ENCODE results near the gene ARNT2.
A peak's percentile ranks its signal among the peaks of the same experiment; 100 is the strongest.

ARNT2 gene

DNA sequence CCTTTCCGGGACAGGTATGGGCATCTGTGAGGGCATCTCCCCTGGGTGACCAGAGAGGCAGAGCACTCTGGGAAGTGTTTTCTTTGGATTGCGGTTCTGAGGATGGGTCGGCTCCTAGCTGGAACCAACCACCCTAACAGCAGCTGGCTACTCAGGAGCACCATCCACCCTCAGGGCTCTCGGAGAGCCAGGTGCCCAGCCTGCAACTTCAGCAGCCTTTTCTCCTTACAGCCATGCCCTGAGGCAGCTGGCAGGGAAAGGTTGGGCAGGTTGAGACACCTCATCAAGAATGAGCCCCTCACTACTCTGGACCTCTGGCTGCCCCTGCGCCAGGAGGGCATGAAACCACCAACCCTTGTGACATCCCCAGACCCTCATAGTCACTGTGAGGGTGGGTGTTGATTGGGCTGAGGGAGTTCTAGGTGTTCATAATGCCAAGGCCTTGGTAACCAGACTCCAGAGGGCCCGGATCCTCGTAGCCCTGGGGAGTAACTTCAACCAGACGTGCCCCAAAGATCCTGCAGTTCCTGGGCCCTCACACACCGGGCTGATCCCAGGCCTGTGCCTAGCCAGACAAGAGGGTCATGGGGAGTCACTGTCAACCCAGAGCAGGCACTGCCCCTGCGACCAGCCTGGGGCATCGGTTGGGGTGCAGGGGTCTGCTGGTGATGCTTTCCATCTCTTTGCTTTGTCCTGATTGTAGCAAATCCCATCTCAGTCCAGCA is 176.5 kb downstream of the ARNT2 start:
- H4K8ac ChIP-seq (ENCODE audit: low read length), result no peak overlapping the region
- H3K4ac ChIP-seq (ENCODE audit: low read depth in 1 of 2, low read length in 2 of 2), result no peak overlapping the region
- no peak overlapping the region for H3K18ac ChIP-seq (ENCODE audit: low read depth in 1 of 2, low read length in 2 of 2)
- no peak overlapping the region for H2BK12ac ChIP-seq (ENCODE audit: low read length in 2 of 2)
- DNase-seq, result no peak
- H2BK120ac ChIP-seq (ENCODE audit: low read depth, low read length), result no peak overlapping the region
- no peak overlapping the region for H3K14ac ChIP-seq (ENCODE audit: low read length in 2 of 2)
- H2BK5ac ChIP-seq (ENCODE audit: low read depth, low read length, poor library complexity, severe bottlenecking), result no peak overlapping the region
- peaks cover 59 to 64% of the 10 kb centered on the region in 2 experiments for H3K36me3 ChIP-seq (ENCODE audit: control insufficient read depth in 1 of 2, insufficient read depth in 2 of 2, low read depth in 1 of 2, low read length in 2 of 2)
- no peaks in the 10 kb centered on the region for H3K27me3 ChIP-seq (ENCODE audit: control insufficient read depth in 1 of 2, insufficient read depth in 1 of 2, low read length in 2 of 2)
- no peak overlapping the region for H2AFZ ChIP-seq (ENCODE audit: low read depth, low read length)
- H3K79me1 ChIP-seq (replicated peaks; ENCODE audit: low read length, poor library complexity, severe bottlenecking), result no peaks in the 10 kb centered on the region
- H3K27ac ChIP-seq (ENCODE audit: low read length, poor library complexity, severe bottlenecking), result no peak overlapping the region
- H3K23ac ChIP-seq (ENCODE audit: low read length in 2 of 2), result no peak overlapping the region
- H2BK15ac ChIP-seq (ENCODE audit: low read depth, poor library complexity, severe bottlenecking), result no peak overlapping the region
- no peak overlapping the region for H4K91ac ChIP-seq (ENCODE audit: low read length)
- H3K4me3 ChIP-seq (ENCODE audit: insufficient read depth in 1 of 2, low read depth in 1 of 2, low read length in 2 of 2), result no peak overlapping the region
- H2AK5ac ChIP-seq (ENCODE audit: low read length, severe bottlenecking), result no peak overlapping the region
- 97% methylated on average over 9 of the region's 11 CpGs for WGBS
- no peaks in the 10 kb centered on the region for H3K9me3 ChIP-seq (ENCODE audit: control insufficient read depth, low read length)
- no peak overlapping the region for H3K9ac ChIP-seq (ENCODE audit: low read length)
- H3K4me2 ChIP-seq (ENCODE audit: low read length, poor library complexity, severe bottlenecking), result no peak overlapping the region
- peaks cover 22% of the 10 kb centered on the region for H3K4me1 ChIP-seq (ENCODE audit: control insufficient read depth, insufficient read depth, low read depth, low read length)

DNA sequence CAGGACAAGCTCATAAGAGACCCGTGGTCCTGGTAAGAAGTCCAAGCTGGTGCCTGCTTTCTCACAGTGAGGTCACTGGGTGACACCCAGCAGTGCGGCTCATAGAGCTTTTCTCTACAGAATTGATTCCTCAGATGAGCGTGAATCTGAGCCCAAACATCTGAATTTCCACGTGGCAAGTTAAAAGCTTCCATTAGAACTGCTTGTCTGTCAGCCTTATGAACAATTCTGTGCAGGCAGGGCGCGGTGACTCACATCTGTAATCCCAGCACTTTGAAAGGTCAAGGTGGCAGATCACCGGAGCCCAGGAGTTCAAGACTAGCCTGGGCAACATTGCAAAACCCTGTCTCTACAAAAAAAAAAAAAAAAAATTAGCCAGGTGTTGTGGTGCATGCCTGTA is 177.8 kb downstream of the ARNT2 start:
- peak; percentile 60 for DNase-seq
- no peak overlapping the region for H3K4me2 ChIP-seq (ENCODE audit: low read length, poor library complexity, severe bottlenecking)
- 76% methylated on average over 6 of the region's 7 CpGs for WGBS

DNA sequence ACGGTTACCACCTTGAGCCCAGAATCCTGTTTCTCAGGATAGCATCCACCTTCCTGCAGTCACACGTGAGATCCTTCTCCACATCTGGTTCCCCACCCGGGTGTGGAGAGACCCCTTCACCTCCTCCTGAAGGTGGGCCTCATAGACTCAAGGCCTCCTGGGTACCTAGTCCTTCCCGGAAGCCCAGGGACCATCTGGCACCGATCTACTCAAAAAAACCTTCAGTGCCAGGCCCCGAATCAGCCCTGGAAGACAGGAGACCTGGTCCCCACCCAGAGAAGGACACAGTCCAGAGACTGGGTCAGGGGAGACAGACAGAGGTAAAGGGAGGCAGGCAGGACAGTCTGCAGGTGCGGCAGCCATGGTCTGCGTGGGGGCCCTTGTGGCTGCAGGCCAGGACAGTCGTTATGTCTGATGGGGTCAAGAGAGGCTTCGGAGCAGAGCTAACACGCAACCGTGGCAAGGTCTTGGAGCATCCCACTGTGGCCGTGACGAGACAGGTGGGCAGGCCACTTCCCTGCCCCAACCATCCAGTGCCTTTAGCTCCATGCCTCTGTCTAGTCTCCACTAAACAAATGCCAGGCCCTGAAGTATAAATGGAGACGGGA is 178.7 kb downstream of the ARNT2 start:
- Histone ChIP-seq H3K23ac (ENCODE audit: low read length in 2 of 2) (no peak overlapping the region), H2AK5ac (ENCODE audit: low read length, severe bottlenecking) (no peak overlapping the region), H2BK5ac (ENCODE audit: low read depth, low read length, poor library complexity, severe bottlenecking) (no peak overlapping the region), H3K4me3 (ENCODE audit: insufficient read depth in 1 of 2, low read depth in 1 of 2, low read length in 2 of 2) (no peak overlapping the region), H3K14ac (ENCODE audit: low read length in 2 of 2) (peak overlapping the region in 1 of 2 experiments; percentile 41), H3K18ac (ENCODE audit: low read depth in 1 of 2, low read length in 2 of 2) (no peak overlapping the region), H3K9me3 (ENCODE audit: control insufficient read depth, low read length) (no peaks in the 10 kb centered on the region), H3K36me3 (ENCODE audit: control insufficient read depth in 1 of 2, insufficient read depth in 2 of 2, low read depth in 1 of 2, low read length in 2 of 2) (peaks cover 51 to 52% of the 10 kb centered on the region in 2 experiments), H3K4me2 (ENCODE audit: low read length, poor library complexity, severe bottlenecking) (no peak overlapping the region), H2AFZ (ENCODE audit: low read depth, low read length) (no peak overlapping the region), H4K8ac (ENCODE audit: low read length) (no peak overlapping the region), H4K91ac (ENCODE audit: low read length) (no peak overlapping the region), H2BK120ac (ENCODE audit: low read depth, low read length) (no peak overlapping the region), H3K9ac (ENCODE audit: low read length) (no peak overlapping the region), H3K4ac (ENCODE audit: low read depth in 1 of 2, low read length in 2 of 2) (no peak overlapping the region), H2BK12ac (ENCODE audit: low read length in 2 of 2) (no peak overlapping the region), H3K4me1 (ENCODE audit: control insufficient read depth, insufficient read depth, low read depth, low read length) (peaks cover 21% of the 10 kb centered on the region), H3K79me1 (replicated peaks; ENCODE audit: low read length, poor library complexity, severe bottlenecking) (no peaks in the 10 kb centered on the region), H2BK15ac (ENCODE audit: low read depth, poor library complexity, severe bottlenecking) (no peak overlapping the region), H3K27me3 (ENCODE audit: control insufficient read depth in 1 of 2, insufficient read depth in 1 of 2, low read length in 2 of 2) (no peaks in the 10 kb centered on the region), H3K27ac (ENCODE audit: low read length, poor library complexity, severe bottlenecking) (no peak overlapping the region)
- 97% methylated on average over 15 of the region's 15 CpGs for WGBS
- no peak for DNase-seq

More for the DNA sequence above, 177.8 kb downstream of the ARNT2 start:
- no peak overlapping the region for H2BK120ac ChIP-seq (ENCODE audit: low read depth, low read length)
- H2BK5ac ChIP-seq (ENCODE audit: low read depth, low read length, poor library complexity, severe bottlenecking), result no peak overlapping the region
- no peak overlapping the region for H4K8ac ChIP-seq (ENCODE audit: low read length)
- H3K9ac ChIP-seq (ENCODE audit: low read length), result peak overlapping the region; percentile 26
- peaks cover 53 to 61% of the 10 kb centered on the region in 2 experiments for H3K36me3 ChIP-seq (ENCODE audit: control insufficient read depth in 1 of 2, insufficient read depth in 2 of 2, low read depth in 1 of 2, low read length in 2 of 2)
- no peaks in the 10 kb centered on the region for H3K9me3 ChIP-seq (ENCODE audit: control insufficient read depth, low read length)
- H2BK15ac ChIP-seq (ENCODE audit: low read depth, poor library complexity, severe bottlenecking), result no peak overlapping the region
- no peaks in the 10 kb centered on the region for H3K79me1 ChIP-seq (replicated peaks; ENCODE audit: low read length, poor library complexity, severe bottlenecking)
- H3K27me3 ChIP-seq (ENCODE audit: control insufficient read depth in 1 of 2, insufficient read depth in 1 of 2, low read length in 2 of 2), result no peaks in the 10 kb centered on the region
- H3K4me1 ChIP-seq (ENCODE audit: control insufficient read depth, insufficient read depth, low read depth, low read length), result peaks cover 22% of the 10 kb centered on the region
- no peak overlapping the region for H2AK5ac ChIP-seq (ENCODE audit: low read length, severe bottlenecking)
- H2AFZ ChIP-seq (ENCODE audit: low read depth, low read length), result no peak overlapping the region
- H3K14ac ChIP-seq (ENCODE audit: low read length in 2 of 2), result no peak overlapping the region
- H4K91ac ChIP-seq (ENCODE audit: low read length), result no peak overlapping the region
- H3K4me3 ChIP-seq (ENCODE audit: insufficient read depth in 1 of 2, low read depth in 1 of 2, low read length in 2 of 2), result no peak overlapping the region
- no peak overlapping the region for H2BK12ac ChIP-seq (ENCODE audit: low read length in 2 of 2)
- no peak overlapping the region for H3K23ac ChIP-seq (ENCODE audit: low read length in 2 of 2)
- H3K4ac ChIP-seq (ENCODE audit: low read depth in 1 of 2, low read length in 2 of 2), result no peak overlapping the region
- no peak overlapping the region for H3K18ac ChIP-seq (ENCODE audit: low read depth in 1 of 2, low read length in 2 of 2)
- H3K27ac ChIP-seq (ENCODE audit: low read length, poor library complexity, severe bottlenecking), result no peak overlapping the region

DNA sequence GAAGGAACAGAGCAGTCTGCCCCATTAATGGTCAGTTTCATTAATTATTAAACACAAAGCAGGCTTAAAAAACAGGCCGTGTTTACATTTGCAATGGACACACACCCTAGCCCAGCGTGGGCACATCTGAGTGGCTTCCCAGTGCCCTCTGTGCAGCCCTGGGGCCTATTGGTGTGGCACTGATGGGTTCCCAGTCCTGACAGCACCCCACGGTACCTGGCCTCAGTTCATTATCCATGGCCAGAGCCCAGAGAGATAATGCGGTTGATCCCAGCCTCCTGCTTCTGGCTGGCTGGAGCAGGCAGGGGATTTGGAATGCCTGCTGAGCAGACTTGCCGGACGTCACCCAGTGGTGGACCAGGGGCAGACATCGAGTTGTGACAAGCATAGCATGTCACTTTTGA is 180.4 kb downstream of the ARNT2 start:
- no peak overlapping the region for H2BK15ac ChIP-seq (ENCODE audit: low read depth, poor library complexity, severe bottlenecking)
- H2BK12ac ChIP-seq (ENCODE audit: low read length in 2 of 2), result no peak overlapping the region
- no peaks in the 10 kb centered on the region for H3K79me1 ChIP-seq (replicated peaks; ENCODE audit: low read length, poor library complexity, severe bottlenecking)
- H3K23ac ChIP-seq (ENCODE audit: low read length in 2 of 2), result no peak overlapping the region
- no peak overlapping the region for H3K9ac ChIP-seq (ENCODE audit: low read length)
- H3K14ac ChIP-seq (ENCODE audit: low read length in 2 of 2), result peak overlapping the region in 1 of 2 experiments; percentile 53
- no peak overlapping the region for H3K4ac ChIP-seq (ENCODE audit: low read depth in 1 of 2, low read length in 2 of 2)
- H2BK120ac ChIP-seq (ENCODE audit: low read depth, low read length), result no peak overlapping the region
- 92% methylated on average over 7 of the region's 7 CpGs for WGBS
- peaks cover 47 to 48% of the 10 kb centered on the region in 2 experiments for H3K36me3 ChIP-seq (ENCODE audit: control insufficient read depth in 1 of 2, insufficient read depth in 2 of 2, low read depth in 1 of 2, low read length in 2 of 2)
- no peak overlapping the region for H2AFZ ChIP-seq (ENCODE audit: low read depth, low read length)
- no peak overlapping the region for H3K18ac ChIP-seq (ENCODE audit: low read depth in 1 of 2, low read length in 2 of 2)
- DNase-seq, result no peak
- no peak overlapping the region for H2BK5ac ChIP-seq (ENCODE audit: low read depth, low read length, poor library complexity, severe bottlenecking)
- H3K27ac ChIP-seq (ENCODE audit: low read length, poor library complexity, severe bottlenecking), result no peak overlapping the region
- H3K27me3 ChIP-seq (ENCODE audit: control insufficient read depth in 1 of 2, insufficient read depth in 1 of 2, low read length in 2 of 2), result no peaks in the 10 kb centered on the region
- no peak overlapping the region for H3K4me2 ChIP-seq (ENCODE audit: low read length, poor library complexity, severe bottlenecking)
- H4K91ac ChIP-seq (ENCODE audit: low read length), result no peak overlapping the region
- H2AK5ac ChIP-seq (ENCODE audit: low read length, severe bottlenecking), result no peak overlapping the region
- no peak overlapping the region for H4K8ac ChIP-seq (ENCODE audit: low read length)
- peaks cover 19% of the 10 kb centered on the region for H3K4me1 ChIP-seq (ENCODE audit: control insufficient read depth, insufficient read depth, low read depth, low read length)
- H3K9me3 ChIP-seq (ENCODE audit: control insufficient read depth, low read length), result no peaks in the 10 kb centered on the region
- no peak overlapping the region for H3K4me3 ChIP-seq (ENCODE audit: insufficient read depth in 1 of 2, low read depth in 1 of 2, low read length in 2 of 2)

Data from mesenchymal stem cell (in vitro differentiated cells and primary cell).